H9 (cell line): ENCODE measurements around the gene MMP25. TPM values are rescaled to one million over a fixed set of nuclear protein-coding genes. Genes with fewer than 3 reads are reported as not detected.

ENCODE experiments used
- DNase-seq: peaks from one replicate; pipeline ENCODE4 v3.0.0-alpha.2; 2017
- H2AFZ ChIP-seq: one replicate; pipeline ENCODE4 v1.6.1; 2013; ENCODE audit warnings: mild to moderate bottlenecking, low read length, control low read depth, moderate library complexity
- H2AK5ac ChIP-seq: 2 replicates; pipeline ENCODE4 v1.6.1; 2013; ENCODE audit warnings: low read length, control low read depth, mixed read lengths; ENCODE audit not compliant: insufficient read length
- H2BK120ac ChIP-seq: one replicate; pipeline ENCODE4 v1.6.1; 2013; ENCODE audit warnings: low read depth, mild to moderate bottlenecking, low read length, control low read depth, inconsistent platforms; ENCODE audit not compliant: poor library complexity, severe bottlenecking
- H2BK12ac ChIP-seq: 2 replicates; pipeline ENCODE4 v1.6.1; 2013; ENCODE audit warnings: low read length, control low read depth, mixed read lengths, low read depth; ENCODE audit not compliant: insufficient read length
- H2BK15ac ChIP-seq: 2 replicates; pipeline ENCODE4 v1.6.1; 2013; ENCODE audit warnings: low read depth, low read length, control low read depth
- H2BK20ac ChIP-seq: one replicate; pipeline ENCODE4 v1.6.1; 2013; ENCODE audit warnings: low read depth, mild to moderate bottlenecking, low read length, control low read depth, inconsistent platforms; ENCODE audit not compliant: poor library complexity, severe bottlenecking
- H2BK5ac ChIP-seq: 2 replicates; pipeline ENCODE4 v1.6.1; 2013; ENCODE audit warnings: low read length, control low read depth, mixed read lengths; ENCODE audit not compliant: insufficient read length
- H3K14ac ChIP-seq: 2 replicates; pipeline ENCODE4 v1.6.1; 2013; ENCODE audit warnings: low read length, control low read depth; ENCODE audit not compliant: insufficient read depth
- H3K18ac ChIP-seq: 2 replicates; pipeline ENCODE4 v1.6.1; 2013; ENCODE audit warnings: low read depth, mild to moderate bottlenecking, mixed read lengths, low read length, control low read depth; ENCODE audit not compliant: insufficient read length
- H3K23ac ChIP-seq: 2 replicates; pipeline ENCODE4 v1.6.1; 2013; ENCODE audit warnings: low read length, control low read depth, mixed read lengths, low read depth; ENCODE audit not compliant: insufficient read length
- H3K23me2 ChIP-seq: 2 replicates; pipeline ENCODE4 v1.6.1; 2013; ENCODE audit warnings: low read depth, mild to moderate bottlenecking, mixed read lengths, low read length, control low read depth; ENCODE audit not compliant: insufficient read length, poor library complexity, severe bottlenecking
- H3K27ac ChIP-seq: 2 replicates; pipeline ENCODE4 v1.5.1; 2013; ENCODE audit warnings: low read length, control low read depth, mixed read lengths, low read depth; ENCODE audit not compliant: insufficient read length
- H3K27me3 ChIP-seq: 2 replicates; pipeline ENCODE4 v1.6.1; 2013; ENCODE audit warnings: low read length, control low read depth, inconsistent platforms; ENCODE audit not compliant: insufficient read depth
- H3K4ac ChIP-seq: 2 replicates; pipeline ENCODE4 v1.6.1; 2013; ENCODE audit warnings: low read depth, mild to moderate bottlenecking, control low read depth, inconsistent platforms, low read length, moderate library complexity
- H3K4me1 ChIP-seq: 2 replicates; pipeline ENCODE4 v1.6.1; 2013; ENCODE audit warnings: low read length, control low read depth, inconsistent platforms; ENCODE audit not compliant: insufficient read depth
- H3K4me2 ChIP-seq: 2 replicates; pipeline ENCODE4 v1.6.1; 2013; ENCODE audit warnings: low read length, control low read depth, mixed read lengths; ENCODE audit not compliant: insufficient read length, insufficient read depth
- H3K56ac ChIP-seq: 2 replicates; pipeline ENCODE4 v1.6.1; 2013; ENCODE audit warnings: low read depth, mild to moderate bottlenecking, mixed read lengths, low read length, control low read depth; ENCODE audit not compliant: insufficient read length
- H3K79me1 ChIP-seq: 2 replicates; pipeline ENCODE4 v1.6.1; 2013; ENCODE audit warnings: low read depth, mild to moderate bottlenecking, moderate library complexity, low read length, control low read depth, inconsistent platforms; ENCODE audit not compliant: insufficient read depth, poor library complexity, severe bottlenecking
- H3K79me2 ChIP-seq: 2 replicates; pipeline ENCODE4 v1.6.1; 2013; ENCODE audit warnings: low read length, control low read depth, inconsistent platforms; ENCODE audit not compliant: insufficient read depth
- H3K9ac ChIP-seq: 2 replicates; pipeline ENCODE4 v1.6.1; 2013; ENCODE audit warnings: low read length, control low read depth, mixed read lengths; ENCODE audit not compliant: insufficient read length; ENCODE audit errors: extremely low read depth
- H3K9me3 ChIP-seq: one replicate; pipeline ENCODE4 v1.6.1; 2013; ENCODE audit warnings: low read depth, low read length, inconsistent platforms; ENCODE audit not compliant: control insufficient read depth
- H3T11ph ChIP-seq: one replicate; pipeline ENCODE4 v1.6.1; 2013; ENCODE audit warnings: mild to moderate bottlenecking, low read length, control low read depth, inconsistent platforms
- H4K20me1 ChIP-seq: one replicate; pipeline ENCODE4 v1.6.1; 2013; ENCODE audit not compliant: control insufficient read depth, insufficient read length, insufficient read depth
- H4K5ac ChIP-seq: 2 replicates; pipeline ENCODE4 v1.6.1; 2013; ENCODE audit warnings: low read depth, mild to moderate bottlenecking, mixed read lengths, low read length, control low read depth; ENCODE audit not compliant: insufficient read length
- H4K8ac ChIP-seq: replicated peaks from 2 replicates; pipeline ENCODE4 v1.6.1; 2013; ENCODE audit warnings: low read length, control low read depth, mixed read lengths, low read depth; ENCODE audit not compliant: insufficient read length
- H4K91ac ChIP-seq: 2 replicates; pipeline ENCODE4 v1.6.1; 2013; ENCODE audit warnings: low read depth, mild to moderate bottlenecking, moderate library complexity, mixed read lengths, low read length, control low read depth; ENCODE audit not compliant: insufficient read length
- H3K27ac Mint-ChIP-seq, 3 experiments: 2 replicates in 2 of 3; 3 replicates in 1 of 3; pipeline ENCODE4 v1.8.0; 2020 to 2021; ENCODE audit warnings: mixed read lengths in 3 of 3, mild to moderate bottlenecking in 1 of 3, moderate library complexity in 1 of 3
- H3K27me3 Mint-ChIP-seq: 2 replicates; pipeline ENCODE4 v1.8.0; 2021; ENCODE audit warnings: low read depth, mild to moderate bottlenecking, moderate library complexity, mixed read lengths
- H3K36me3 Mint-ChIP-seq, 3 experiments: 2 replicates in 2 of 3; 3 replicates in 1 of 3; pipeline ENCODE4 v1.8.0; 2020 to 2021; ENCODE audit warnings: low read depth in 3 of 3, mixed read lengths in 3 of 3; ENCODE audit not compliant: insufficient read depth in 1 of 3
- H3K4me1 Mint-ChIP-seq, 2 experiments: 2 replicates each; pipeline ENCODE4 v1.8.0; 2020; ENCODE audit warnings: mixed read lengths in 2 of 2
- H3K4me3 Mint-ChIP-seq, 2 experiments: 2 replicates in 1 of 2; 3 replicates in 1 of 2; pipeline ENCODE4 v1.8.0; 2020 to 2021; ENCODE audit warnings: mild to moderate bottlenecking in 2 of 2, mixed read lengths in 2 of 2, moderate library complexity in 1 of 2
- H3K9me3 Mint-ChIP-seq, 2 experiments: 2 replicates in 1 of 2; 3 replicates in 1 of 2; pipeline ENCODE4 v1.8.0; 2020; ENCODE audit warnings: mild to moderate bottlenecking in 2 of 2, mixed read lengths in 2 of 2, moderate library complexity in 1 of 2
- CTCF ChIP-seq: fragments of 200-600 bp; sonication (generic); conservative IDR thresholded peaks from 3 replicates; pipeline ENCODE4 v1.8.0; 2021; ENCODE audit warnings: antibody characterized with exemption, mild to moderate bottlenecking
- WGBS: extraction: QIAGEN DNeasy Blood & Tissue Kit; methylation state at CpG from one replicate; pipeline ENCODE4 v1.1.7; 2013; ENCODE audit warnings: missing lambda C conversion rate, low lambda C conversion rate, mixed read lengths; ENCODE audit not compliant: insufficient read length; ENCODE audit errors: extremely low coverage; 5-methylcytosine and 5-hydroxymethylcytosine counted together
- total RNA-seq: library from RNA; stranded (reverse); gene quantifications from 2 replicates; pipeline ENCODE4 v1.2.1, GENCODE V29; 2021

Gene MMP25
- total RNA-seq, 1 experiment from 2014 or later, result 13.5 TPM

- H2AFZ ChIP-seq, result no peak overlapping the region
- H2BK20ac ChIP-seq, result no peak overlapping the region
- no peak overlapping the region for H3T11ph ChIP-seq
- TF ChIP-seq CTCF, result no peak
- Mint-ChIP-seq H3K36me3 (peaks cover 6 to 24% (median 14%) of the 10 kb centered on the region in 3 experiments), H3K9me3 (no peaks in the 10 kb centered on the region; a peak in 2 of 5 replicates), H3K4me3 (peak overlapping the region; percentile 34 to 64; a peak in 3 of 5 replicates), H3K4me1 (peaks cover 20 to 36% of the 10 kb centered on the region in 2 experiments), H3K27me3 (peaks cover 34% of the 10 kb centered on the region), H3K27ac (0 out of 7 replicates have a peak overlapping the region, but pooled peaks of 1 of the 3 experiments have one; percentile 20)
- no peak overlapping the region; the same call in 1 of the 2 replicates for H3K14ac ChIP-seq
- H3K27ac ChIP-seq, result no peak overlapping the region
- no peak overlapping the region for H3K4ac ChIP-seq
- H2BK5ac ChIP-seq, result no peak overlapping the region
- H3K9ac ChIP-seq, result no peak overlapping the region
- no peak overlapping the region for H3K56ac ChIP-seq
- H4K8ac ChIP-seq, result no peak overlapping the region
- H3K27me3 ChIP-seq, result peaks cover 2% of the 10 kb centered on the region; the same call in 1 of the 2 replicates
- H3K4me1 ChIP-seq, result no peaks in the 10 kb centered on the region
- peak overlapping the region; percentile 58 for H3K4me2 ChIP-seq
- DNase-seq, result no peak
- H3K9me3 ChIP-seq, result no peaks in the 10 kb centered on the region
- no peaks in the 10 kb centered on the region for H3K79me1 ChIP-seq
- H3K79me2 ChIP-seq, result no peaks in the 10 kb centered on the region
- H2AK5ac ChIP-seq, result no peak overlapping the region
- H3K23ac ChIP-seq, result no peak overlapping the region
- no peak overlapping the region for H2BK12ac ChIP-seq
- H4K5ac ChIP-seq, result no peak overlapping the region
- no peaks in the 10 kb centered on the region for H4K20me1 ChIP-seq
- no CpG with 5 or more reads among the region's 22 CpGs for WGBS
- H4K91ac ChIP-seq, result no peak overlapping the region
- peaks cover 14% of the 10 kb centered on the region for H3K23me2 ChIP-seq
- H2BK120ac ChIP-seq, result no peak overlapping the region
- H3K18ac ChIP-seq, result no peak overlapping the region
- H2BK15ac ChIP-seq, result no peak overlapping the region
These were observed 11.1 kb downstream of the MMP25 start for GRCh38 chr16:3057181-3058138.
